CD1c-positive myeloid dendritic cell (primary cell): ENCODE measurements around the gene MICOS13.

Source experiments
- DNase-seq: peaks from one replicate; pipeline ENCODE4 v3.0.0-alpha.2; 2016; ENCODE audit errors: extremely low spot score

MICOS13 gene

DNA sequence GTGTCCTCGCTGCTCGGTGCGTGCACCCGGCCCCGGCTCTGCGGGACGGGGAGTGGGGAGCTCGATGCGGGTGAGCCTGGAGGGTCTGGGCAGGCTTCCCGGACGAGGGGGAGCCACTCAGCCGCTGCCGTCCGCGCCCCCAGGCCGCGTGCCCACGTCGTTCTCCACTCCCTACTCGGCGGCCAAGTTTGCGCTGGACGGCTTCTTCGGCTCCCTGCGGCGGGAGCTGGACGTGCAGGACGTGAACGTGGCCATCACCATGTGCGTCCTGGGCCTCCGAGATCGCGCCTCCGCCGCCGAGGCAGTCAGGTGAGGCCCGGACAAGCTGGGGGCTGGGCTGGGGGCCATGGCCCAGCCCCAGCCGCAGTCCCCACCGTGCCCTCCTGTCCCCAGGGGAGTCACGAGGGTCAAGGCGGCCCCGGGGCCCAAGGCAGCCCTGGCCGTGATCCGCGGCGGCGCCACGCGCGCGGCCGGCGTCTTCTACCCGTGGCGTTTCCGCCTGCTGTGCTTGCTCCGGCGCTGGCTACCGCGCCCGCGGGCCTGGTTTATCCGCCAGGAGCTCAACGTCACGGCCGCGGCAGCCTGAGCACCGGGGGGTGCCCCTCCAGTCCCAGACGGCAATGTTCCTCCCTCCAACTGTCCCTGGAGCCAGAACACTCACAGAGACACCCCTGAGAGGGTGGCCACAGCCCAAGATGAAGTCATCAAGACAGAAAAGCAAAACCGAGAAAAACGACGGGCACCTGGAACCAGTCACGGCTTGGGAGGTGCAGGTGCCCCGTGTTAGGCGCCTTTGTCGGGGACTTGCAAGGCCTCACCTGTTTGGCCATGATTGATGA is 7.3 kb upstream of the MICOS13 start:
- DNase-seq, result no peak

GRCh38 chr19:5686647-5687359 is 6.5 kb upstream of the MICOS13 start:
- peak; percentile 98 for DNase-seq

DNA sequence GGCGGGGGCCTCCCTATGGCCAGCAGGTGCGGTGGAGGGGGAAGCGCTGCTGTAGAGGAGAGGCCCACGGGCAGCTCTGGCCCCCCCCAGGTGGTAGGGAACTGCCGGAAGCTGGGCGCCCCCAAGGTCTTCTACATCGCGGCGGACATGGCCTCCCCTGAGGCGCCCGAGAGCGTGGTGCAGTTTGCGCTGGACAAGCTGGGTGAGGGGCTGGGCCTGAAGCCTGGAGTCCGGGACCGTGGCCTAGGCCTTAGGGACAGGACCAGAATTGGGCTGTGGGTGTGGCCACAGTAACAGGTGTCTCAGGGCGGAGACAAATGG is 6.0 kb upstream of the MICOS13 start:
- DNase-seq, result no peak

DNA sequence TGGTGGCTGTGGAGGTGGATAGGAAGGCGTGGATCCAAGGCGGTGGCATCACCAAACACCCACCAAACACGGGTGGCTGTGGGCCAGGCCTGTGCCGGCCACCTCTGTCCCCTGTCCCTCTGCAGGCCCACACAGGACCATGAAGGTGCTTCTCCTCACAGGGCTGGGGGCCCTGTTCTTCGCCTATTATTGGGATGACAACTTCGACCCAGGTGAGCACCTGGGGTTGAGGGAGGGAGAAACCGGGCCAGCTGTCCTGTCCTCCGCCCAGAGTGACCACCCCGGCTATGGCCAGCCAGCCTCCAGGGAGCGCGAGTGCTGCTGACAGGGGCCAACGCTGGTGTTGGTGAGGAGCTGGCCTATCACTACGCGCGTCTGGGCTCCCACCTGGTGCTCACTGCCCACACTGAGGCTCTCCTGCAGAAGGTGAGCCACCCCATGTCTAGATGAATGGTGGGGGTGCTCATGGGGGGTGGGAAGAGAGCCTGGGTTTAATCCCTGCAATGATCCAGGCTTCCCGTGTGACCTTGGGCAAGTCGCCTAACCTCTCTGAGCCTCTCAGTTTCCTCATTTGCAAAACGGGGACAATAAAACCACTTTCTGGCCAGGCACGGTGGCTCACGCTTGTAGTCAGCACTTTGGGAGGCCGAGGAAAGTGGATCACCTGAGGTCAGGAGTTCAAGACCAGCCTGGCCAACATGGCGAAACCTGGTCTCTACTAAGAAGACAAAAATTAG is 4.5 kb upstream of the MICOS13 start:
- no peak for DNase-seq

- DNase-seq, result no peak
These were observed 3.0 kb upstream of the MICOS13 start for GRCh38 chr19:5683177-5683886.

DNA sequence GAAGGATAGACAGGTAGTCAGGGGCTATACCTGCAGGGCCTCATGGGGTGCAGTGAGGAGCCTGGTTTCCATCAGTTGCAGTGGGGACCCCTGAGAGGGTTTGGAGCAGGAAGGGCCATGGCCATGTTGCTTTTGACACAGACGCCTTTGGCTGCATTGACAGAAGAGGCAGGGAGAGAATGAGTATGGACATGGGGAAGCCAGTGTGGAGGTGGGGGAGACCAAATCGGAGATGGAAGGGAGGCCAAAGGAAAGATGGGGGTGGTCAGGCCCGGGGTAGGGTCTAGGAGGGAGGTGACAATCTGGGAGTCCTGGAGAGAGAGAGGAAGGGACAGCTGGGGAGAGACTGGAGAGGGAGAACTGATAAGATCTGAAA is 1.8 kb upstream of the MICOS13 start:
- no peak for DNase-seq

DNA sequence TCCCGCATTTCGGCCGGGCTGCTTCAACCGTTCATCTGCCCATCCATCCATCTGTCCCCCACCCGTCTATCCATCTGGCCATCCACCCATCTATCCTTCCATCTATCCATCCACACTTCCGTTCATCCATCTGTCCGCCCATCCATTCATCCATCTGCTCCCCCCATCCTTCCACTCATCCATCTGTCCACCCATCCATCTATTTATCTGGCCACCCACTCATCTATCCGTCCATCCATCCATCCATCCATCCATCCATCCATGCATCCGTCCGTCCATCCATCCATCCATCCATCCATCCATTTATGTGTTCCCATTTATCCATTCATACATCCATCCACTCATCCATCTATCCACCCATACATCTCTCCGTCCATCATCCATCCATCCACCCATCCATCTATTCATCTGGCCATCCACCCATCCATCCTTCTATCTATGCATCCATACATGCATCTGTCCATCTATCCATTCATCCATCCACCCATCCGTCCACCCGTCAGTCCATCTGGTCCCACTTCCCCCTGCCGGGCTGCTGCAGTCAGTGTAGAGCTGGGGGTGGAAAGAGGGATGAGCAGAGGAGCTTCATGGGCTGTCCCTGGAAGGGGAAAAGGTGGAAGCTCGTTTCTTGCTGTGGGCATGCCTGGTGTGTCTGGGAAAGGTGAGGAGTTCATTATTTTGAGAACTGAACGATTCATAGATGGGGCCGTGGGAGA is 1.2 kb upstream of the MICOS13 start:
- no peak for DNase-seq

GRCh38 chr19:5680084-5680436 is 256 bp downstream of the MICOS13 start:
- DNase-seq, result no peak

DNA sequence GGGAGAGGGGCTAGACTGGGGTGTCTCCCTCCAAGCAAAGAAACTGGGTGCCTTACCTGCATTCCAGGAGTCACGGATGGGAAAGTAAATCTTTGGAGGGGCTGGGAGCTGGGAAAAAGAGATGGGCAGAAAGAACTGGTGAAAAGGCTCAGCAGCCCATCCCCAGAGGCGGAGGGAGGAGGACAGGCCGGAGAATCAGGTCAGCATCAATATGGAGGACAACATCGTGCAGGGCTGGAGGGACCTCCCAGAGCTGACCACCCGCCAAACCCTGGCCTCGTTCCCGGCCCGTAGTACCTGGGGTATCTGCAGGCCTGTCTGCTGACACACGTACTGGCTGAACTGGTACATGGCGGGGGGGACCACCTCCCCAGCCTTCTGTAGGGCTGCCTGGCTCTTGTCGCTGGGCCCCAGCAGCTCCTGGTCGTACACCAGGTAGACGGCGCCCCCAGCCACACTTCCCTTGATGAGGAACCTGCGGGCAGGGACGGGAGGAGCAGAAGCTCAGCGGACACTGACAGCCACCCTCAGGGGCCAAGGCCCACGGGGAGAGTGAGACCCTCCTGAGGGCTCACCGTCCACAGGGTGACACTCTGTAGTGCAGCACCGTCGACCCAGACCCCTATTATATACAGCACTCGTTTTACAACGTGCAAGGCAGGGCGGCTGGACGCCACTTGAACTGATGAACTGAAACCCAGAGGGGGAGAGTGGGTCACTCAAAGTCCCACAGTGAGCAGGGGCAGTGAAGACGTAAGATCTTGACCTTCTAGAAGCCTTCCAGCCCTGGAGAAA is 830 bp downstream of the MICOS13 start:
- DNase-seq, result no peak

DNA sequence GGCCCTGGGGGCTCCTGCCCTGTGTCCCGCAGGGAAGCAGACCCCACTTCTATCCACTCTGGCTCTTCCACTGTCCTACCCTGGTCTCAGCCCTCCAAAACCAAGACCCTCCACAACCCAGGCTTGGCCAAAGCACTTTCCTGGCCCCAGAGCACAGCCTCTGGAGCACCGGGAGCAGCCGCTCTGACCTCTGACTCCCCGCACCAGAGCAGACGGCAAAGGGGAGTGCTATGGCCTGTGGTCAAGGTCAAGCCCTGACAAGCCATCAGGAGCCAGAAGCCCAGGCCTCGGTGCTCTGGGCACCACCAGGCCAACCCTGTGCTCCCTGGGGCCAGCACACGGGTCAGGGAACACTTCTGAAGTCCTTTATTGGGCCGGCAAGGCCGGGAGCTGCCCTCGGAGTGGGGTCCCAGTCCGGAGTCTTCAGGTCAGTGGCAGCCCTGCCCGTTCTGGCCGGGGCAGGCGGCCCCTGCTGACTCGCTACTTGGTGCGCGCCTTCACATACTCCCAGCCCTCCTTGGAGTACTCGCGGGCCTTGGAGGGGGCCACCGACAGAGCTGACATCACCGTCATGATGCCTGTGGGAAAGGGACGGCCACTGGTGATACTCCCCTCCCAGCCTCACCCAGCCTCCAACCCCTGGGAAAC is 2.1 kb downstream of the MICOS13 start:
- no peak for DNase-seq

DNA sequence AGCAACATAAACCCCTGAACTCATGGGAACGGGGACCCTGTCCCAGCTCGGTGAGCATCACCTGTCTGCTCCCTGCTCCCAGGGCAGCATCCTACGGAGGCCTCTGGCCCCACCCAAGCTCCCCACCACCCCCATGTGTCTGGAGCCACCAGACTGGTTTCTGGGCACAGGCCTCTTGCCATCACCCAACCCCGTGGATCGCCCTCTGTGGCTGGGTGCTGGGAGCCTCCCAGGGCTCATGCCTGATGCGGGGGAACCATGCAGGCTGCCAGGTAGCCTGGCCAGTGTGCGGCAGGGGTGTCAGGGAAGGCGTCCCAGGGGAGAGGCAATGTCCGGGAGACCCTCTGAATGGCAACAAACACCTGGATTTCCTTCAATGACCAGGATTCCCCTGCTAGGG is 2.7 kb downstream of the MICOS13 start:
- DNase-seq, result no peak

GRCh38 chr19:5677136-5677535 is 3.2 kb downstream of the MICOS13 start:
- no peak for DNase-seq

DNA sequence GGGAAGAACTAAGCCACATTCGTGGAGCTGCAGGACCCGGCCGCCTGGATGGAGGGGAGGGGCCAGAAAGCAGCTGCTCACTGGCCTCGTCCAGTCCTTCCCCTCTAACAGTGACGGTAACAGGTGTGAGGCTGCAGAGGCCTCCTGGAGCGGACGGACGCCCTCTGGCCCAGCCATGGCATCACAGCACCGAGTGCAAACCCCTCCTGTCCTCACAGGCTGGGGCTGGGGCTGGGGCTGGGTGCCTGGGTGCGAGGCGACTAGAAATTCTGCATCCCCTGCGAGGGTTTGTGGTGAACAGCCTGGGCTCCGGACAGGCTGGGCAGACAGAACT is 3.6 kb downstream of the MICOS13 start:
- no peak for DNase-seq

- no peak for DNase-seq
These were observed 4.1 kb downstream of the MICOS13 start for GRCh38 chr19:5676105-5676771.

- no peak for DNase-seq
These were observed 5.6 kb downstream of the MICOS13 start for GRCh38 chr19:5674714-5675113.

GRCh38 chr19:5673752-5674151 is 6.6 kb downstream of the MICOS13 start:
- DNase-seq, result no peak

DNA sequence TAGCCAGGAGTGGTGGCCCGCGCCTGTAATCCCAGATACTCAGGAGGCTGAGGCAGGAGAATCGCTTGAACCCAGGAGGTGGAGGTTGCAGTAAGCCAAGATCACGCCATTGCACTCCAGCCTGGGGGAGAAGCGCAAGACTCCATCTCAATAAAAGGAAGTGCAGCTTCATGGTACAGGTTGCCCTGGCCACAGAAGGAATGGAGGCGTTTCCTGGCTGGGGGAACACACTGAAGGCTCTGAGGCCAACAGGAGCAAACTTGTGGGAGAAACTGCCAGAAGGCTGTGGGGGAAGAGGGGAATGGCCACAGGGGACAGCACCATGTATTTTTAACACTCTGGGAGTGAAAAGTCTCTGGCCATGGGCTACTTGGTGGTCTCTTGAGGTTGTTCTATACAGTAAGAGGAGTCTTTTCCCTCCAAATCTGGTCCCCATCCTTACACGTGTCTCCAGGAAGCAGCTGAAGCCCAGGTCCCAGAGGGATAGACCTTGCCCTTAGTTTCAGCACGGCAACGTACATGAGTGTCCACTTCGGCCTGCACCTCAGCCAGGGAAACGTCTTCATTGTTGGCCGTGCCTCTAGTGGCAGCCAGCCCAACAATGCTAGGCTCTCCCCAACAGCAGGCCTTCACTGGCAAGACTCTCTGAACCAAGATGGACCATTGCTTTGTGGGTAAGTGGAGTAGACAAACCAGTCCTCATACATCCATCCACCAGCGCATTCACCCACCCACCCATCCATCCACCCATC is 7.4 kb downstream of the MICOS13 start:
- no peak for DNase-seq

- no peak for DNase-seq
These were observed 8.7 kb downstream of the MICOS13 start for GRCh38 chr19:5671600-5671999.

DNA sequence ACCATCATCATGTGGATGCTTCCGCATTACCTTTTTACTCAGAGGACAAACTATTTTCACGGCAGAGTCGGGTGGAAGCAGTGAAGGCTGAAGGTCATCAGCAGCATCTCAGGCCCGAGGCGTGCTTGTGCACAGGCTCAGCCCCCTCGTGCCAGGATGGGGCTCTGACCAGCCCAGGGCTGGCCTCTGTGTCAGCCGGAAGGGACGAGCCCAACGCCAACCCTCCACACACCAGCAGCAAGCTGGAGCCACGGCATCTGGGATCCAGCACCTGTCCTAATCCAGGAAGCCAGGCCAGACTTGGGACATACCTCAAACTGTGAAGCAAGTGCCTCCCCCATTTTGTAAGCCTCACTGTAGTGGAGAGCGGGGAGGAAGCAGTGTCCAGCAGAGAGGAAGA is 11.1 kb downstream of the MICOS13 start:
- DNase-seq, result no peak
